Mucosa of rectum (tissue), 2 donors: Measurements from ENCODE around the gene PXYLP1.
"Not testable (repeated sequence)": the region's sequence is repeated elsewhere in the genome, so short reads cannot be mapped to it uniquely, and the experiment has no call there.

Experiments used
- H3K27ac ChIP-seq, 2 donors: one replicate each; pipeline ENCODE4 v1.7.0; 2013; ENCODE audit warnings: inconsistent platforms in 2 of 2, low read depth in 2 of 2, low read length in 2 of 2
- H3K27me3 ChIP-seq, 2 donors: one replicate each; pipeline ENCODE4 v1.7.0; 2013; ENCODE audit warnings: low read length in 2 of 2; ENCODE audit not compliant: control insufficient read depth in 2 of 2, insufficient read depth in 2 of 2
- H3K36me3 ChIP-seq, 2 donors: one replicate each; pipeline ENCODE4 v1.7.0; 2013; ENCODE audit warnings: low read length in 2 of 2; ENCODE audit not compliant: control insufficient read depth in 2 of 2, insufficient read depth in 2 of 2
- H3K4me1 ChIP-seq, 2 donors: one replicate each; pipeline ENCODE4 v1.7.0; 2013; ENCODE audit warnings: low read length in 2 of 2, mild to moderate bottlenecking in 1 of 2; ENCODE audit not compliant: control insufficient read depth in 2 of 2, insufficient read depth in 2 of 2
- H3K4me3 ChIP-seq, 2 donors: one replicate each; pipeline ENCODE4 v1.7.0; 2013; ENCODE audit warnings: low read length in 2 of 2
- H3K9ac ChIP-seq, 2 donors: one replicate each; pipeline ENCODE4 v1.7.0; 2013; ENCODE audit warnings: low read length in 2 of 2, low read depth in 1 of 2, mild to moderate bottlenecking in 1 of 2
- H3K9me3 ChIP-seq, 2 donors: one replicate each; pipeline ENCODE4 v1.7.0; 2013; ENCODE audit warnings: low read length in 2 of 2; ENCODE audit not compliant: control insufficient read depth in 2 of 2
- donor health status: healthy.
- donor health status: Normal muscosa, but diverticular disease.

The PXYLP1 gene

GRCh38 chr3:141291559-141292355 is 60.1 kb downstream of the PXYLP1 start:
- H3K36me3 ChIP-seq = peaks cover 3 to 11% of the 10 kb centered on the region in 2 donors
- peaks cover 0 to 3% of the 10 kb centered on the region in 2 donors for H3K4me1 ChIP-seq
- no peaks in the 10 kb centered on the region for H3K9me3 ChIP-seq
- H3K9ac ChIP-seq = no peak overlapping the region
- no peaks in the 10 kb centered on the region for H3K27me3 ChIP-seq
- H3K27ac ChIP-seq = no peak overlapping the region
- no peak overlapping the region for H3K4me3 ChIP-seq

GRCh38 chr3:141292356-141293058 is 60.9 kb downstream of the PXYLP1 start:
- no peak overlapping the region for H3K4me3 ChIP-seq
- peaks cover 3 to 6% of the 10 kb centered on the region in 2 donors for H3K36me3 ChIP-seq
- no peak overlapping the region for H3K9ac ChIP-seq
- no peak overlapping the region for H3K27ac ChIP-seq
- peaks cover 0 to 3% of the 10 kb centered on the region in 2 donors for H3K4me1 ChIP-seq
- H3K9me3 ChIP-seq = no peaks in the 10 kb centered on the region
- H3K27me3 ChIP-seq = no peaks in the 10 kb centered on the region

GRCh38 chr3:141294301-141294700 is 62.7 kb downstream of the PXYLP1 start:
- H3K36me3 ChIP-seq = peaks cover 3 to 4% of the 10 kb centered on the region in 2 donors
- H3K4me1 ChIP-seq = peaks cover 0 to 3% of the 10 kb centered on the region in 2 donors
- no peak overlapping the region for H3K9ac ChIP-seq
- no peak overlapping the region for H3K27ac ChIP-seq
- peak overlapping the region; percentile 10 to 61 for H3K4me3 ChIP-seq
- H3K9me3 ChIP-seq = no peaks in the 10 kb centered on the region
- H3K27me3 ChIP-seq = no peaks in the 10 kb centered on the region

- H3K9ac ChIP-seq = no peak overlapping the region
These were observed 63.2 kb downstream of the PXYLP1 start for GRCh38 chr3:141294848-141295247.

GRCh38 chr3:141300426-141300825 is 68.8 kb downstream of the PXYLP1 start:
- not testable (repeated sequence) for H3K36me3 ChIP-seq, H3K27me3 ChIP-seq, H3K4me3 ChIP-seq, H3K9me3 ChIP-seq, H3K9ac ChIP-seq, H3K4me1 ChIP-seq, H3K27ac ChIP-seq

More at GRCh38 chr3:141294848-141295247, 63.2 kb downstream of the PXYLP1 start:
- peaks cover 0 to 3% of the 10 kb centered on the region in 2 donors for H3K4me1 ChIP-seq
- H3K36me3 ChIP-seq = peaks cover 3 to 4% of the 10 kb centered on the region in 2 donors
- no peak overlapping the region for H3K27ac ChIP-seq
- H3K27me3 ChIP-seq = no peaks in the 10 kb centered on the region
- peak overlapping the region; percentile 10 to 61 for H3K4me3 ChIP-seq
- no peaks in the 10 kb centered on the region for H3K9me3 ChIP-seq

- Histone ChIP-seq H3K9ac (no peak overlapping the region), H3K36me3 (no peaks in the 10 kb centered on the region)
These were observed 70.9 kb downstream of the PXYLP1 start for GRCh38 chr3:141302364-141303141.

GRCh38 chr3:141303481-141304223 is 72.0 kb downstream of the PXYLP1 start:
- Histone ChIP-seq H3K27me3 (no peaks in the 10 kb centered on the region), H3K9ac (no peak overlapping the region), H3K9me3 (no peaks in the 10 kb centered on the region), H3K4me1 (no peaks in the 10 kb centered on the region), H3K27ac (no peak overlapping the region), H3K4me3 (peak overlapping the region in 1 of 2 donors; percentile 4), H3K36me3 (no peaks in the 10 kb centered on the region)

More at GRCh38 chr3:141302364-141303141, 70.9 kb downstream of the PXYLP1 start:
- H3K4me3 ChIP-seq = no peak overlapping the region
- H3K9me3 ChIP-seq = no peaks in the 10 kb centered on the region
- no peaks in the 10 kb centered on the region for H3K27me3 ChIP-seq
- no peaks in the 10 kb centered on the region for H3K4me1 ChIP-seq
- no peak overlapping the region for H3K27ac ChIP-seq

GRCh38 chr3:141305436-141305835 is 73.8 kb downstream of the PXYLP1 start:
- Histone ChIP-seq H3K4me3 (no peak overlapping the region), H3K36me3 (no peaks in the 10 kb centered on the region), H3K27me3 (no peaks in the 10 kb centered on the region), H3K27ac (no peak overlapping the region), H3K9me3 (no peaks in the 10 kb centered on the region), H3K4me1 (no peaks in the 10 kb centered on the region), H3K9ac (no peak overlapping the region)

- Histone ChIP-seq H3K4me3 (no peak overlapping the region), H3K27ac (no peak overlapping the region), H3K4me1 (peaks cover 5 to 6% of the 10 kb centered on the region in 2 donors), H3K9ac (no peak overlapping the region), H3K36me3 (no peaks in the 10 kb centered on the region), H3K27me3 (no peaks in the 10 kb centered on the region), H3K9me3 (no peaks in the 10 kb centered on the region)
These were observed 74.7 kb downstream of the PXYLP1 start for GRCh38 chr3:141306276-141306675.
